Iris pigment epithelial cell (primary cell): ENCODE results near the gene SLC7A10.
"Not testable (repeated sequence)": the region's sequence is repeated elsewhere in the genome, so short reads cannot be mapped to it uniquely, and the experiment has no call there.

Experiments used
- DNase-seq: peaks from one replicate; pipeline ENCODE4 v3.0.0-alpha.2; 2011; ENCODE audit warnings: low read depth

SLC7A10 gene

DNA sequence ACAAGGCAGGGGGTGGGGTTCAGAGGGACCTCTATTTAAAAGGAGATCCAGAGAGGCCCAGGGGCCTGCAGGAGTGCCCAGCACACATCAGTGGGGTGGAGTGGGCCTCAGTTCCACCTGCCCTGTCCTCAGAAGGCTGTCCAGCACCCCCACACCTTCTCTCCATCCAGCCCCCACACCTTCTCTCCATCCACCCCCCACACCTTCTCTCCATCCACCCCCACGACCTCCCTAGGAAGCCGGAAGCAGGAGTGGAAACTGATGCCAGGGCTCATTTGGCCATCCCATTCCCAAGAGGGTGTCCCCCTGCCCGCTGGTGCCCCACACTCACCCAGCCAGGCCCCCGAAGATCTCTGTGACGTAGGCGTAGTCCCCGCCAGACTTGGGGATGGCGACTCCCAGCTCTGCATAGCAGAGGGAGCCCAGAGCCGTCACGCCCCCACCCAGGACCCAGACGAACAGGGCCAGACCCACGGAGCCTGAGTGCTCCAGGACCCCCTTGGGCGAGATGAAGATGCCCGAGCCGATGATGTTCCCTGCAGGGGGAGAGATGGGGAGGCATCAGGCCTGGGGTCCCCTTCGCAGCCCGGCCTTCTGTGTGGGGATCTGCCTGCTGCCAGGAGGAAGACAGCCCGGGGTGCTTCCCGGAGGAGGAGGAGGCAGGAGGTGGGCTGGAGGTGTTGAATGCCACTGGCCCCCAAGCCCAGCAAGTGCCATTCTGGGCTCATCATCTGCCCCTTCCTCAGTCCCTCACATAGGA is 10.0 kb downstream of the SLC7A10 start:
- DNase-seq = no peak

DNA sequence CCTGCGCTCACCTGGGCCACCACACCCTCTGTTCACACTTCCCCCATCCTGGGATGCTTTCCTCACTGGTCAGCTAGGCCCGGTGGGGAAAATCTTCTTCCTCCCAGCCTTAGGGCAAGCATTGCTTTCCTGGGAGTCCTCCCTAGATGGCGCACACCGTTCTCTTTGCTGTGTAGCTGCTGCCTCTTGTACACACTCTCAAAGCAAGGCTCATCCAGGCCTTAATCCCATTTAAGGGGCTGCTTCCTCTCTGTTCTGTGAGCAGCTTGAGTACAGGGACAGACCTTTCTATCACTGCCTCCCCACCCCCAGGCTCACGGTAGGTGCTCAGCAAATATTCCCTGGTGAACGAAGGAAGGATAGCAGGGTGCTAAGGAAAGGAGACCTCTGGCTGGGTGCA is 11.1 kb downstream of the SLC7A10 start:
- DNase-seq = peak; percentile 58

DNA sequence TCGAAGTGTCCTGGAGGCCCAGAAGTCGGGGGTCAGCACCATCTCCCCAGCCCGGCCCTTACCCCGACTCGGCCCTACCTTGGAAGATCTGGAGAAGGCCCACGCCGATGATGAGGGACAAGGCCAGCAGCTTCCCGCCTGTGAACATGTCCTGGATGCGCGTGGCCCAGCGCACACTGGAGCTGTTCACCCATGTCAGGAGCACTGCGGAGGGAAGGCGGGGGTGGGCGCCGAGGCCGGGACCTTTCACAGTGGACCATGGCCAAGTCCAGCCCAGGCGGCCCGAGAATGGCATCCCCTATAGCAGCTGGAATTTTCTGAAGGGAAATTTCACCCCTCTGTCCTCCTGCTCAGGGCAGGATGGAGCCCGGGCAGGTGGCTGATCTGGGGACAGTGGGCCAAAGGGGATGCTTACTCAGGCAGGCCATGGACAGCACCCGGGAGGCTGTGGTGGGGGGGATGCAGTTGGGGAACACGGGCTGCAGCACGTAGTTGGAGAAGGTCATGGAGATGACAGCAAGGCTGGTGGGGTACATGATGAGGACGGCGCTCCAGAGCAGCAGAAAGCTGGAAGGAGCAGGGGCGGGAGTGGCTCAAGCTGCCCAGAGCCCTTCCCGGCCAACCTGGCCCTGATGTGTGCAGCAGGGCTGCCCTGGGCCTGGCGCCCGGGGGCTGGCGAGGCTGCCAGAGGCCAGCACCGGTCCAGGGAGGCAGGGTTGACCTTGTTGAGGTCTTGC is 13.0 kb downstream of the SLC7A10 start:
- no peak for DNase-seq

DNA sequence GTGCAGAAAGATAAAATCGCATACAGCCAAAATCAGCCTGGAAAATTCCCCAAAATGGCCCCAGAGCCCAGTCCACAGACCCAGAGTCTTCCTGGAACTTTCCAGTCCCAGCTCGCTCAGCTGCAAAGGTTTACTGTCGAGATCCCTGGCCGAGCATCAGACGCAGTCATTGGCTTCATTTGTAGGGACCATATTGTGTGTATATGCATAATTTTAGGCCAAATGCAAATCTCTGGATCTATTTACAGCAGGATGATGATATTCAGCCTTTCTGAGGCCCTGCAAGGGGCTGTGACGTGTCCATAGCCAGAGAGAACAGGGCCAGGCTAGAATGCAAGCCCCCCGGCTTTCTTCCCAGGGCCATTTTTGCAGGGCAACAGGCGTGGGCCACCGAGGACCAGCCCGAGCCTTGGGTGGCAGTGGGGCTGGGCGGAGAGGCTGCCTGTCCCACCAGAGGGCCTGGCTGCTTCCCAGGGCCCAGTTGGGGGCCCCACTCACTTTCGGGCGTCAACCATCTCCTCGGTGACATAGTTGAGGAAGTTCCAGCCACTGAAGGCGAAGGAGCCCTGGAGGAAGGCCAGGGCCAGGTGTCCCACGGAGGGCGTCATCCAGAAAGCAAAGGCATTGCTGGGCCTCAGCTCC is 13.7 kb downstream of the SLC7A10 start:
- DNase-seq = no peak

DNA sequence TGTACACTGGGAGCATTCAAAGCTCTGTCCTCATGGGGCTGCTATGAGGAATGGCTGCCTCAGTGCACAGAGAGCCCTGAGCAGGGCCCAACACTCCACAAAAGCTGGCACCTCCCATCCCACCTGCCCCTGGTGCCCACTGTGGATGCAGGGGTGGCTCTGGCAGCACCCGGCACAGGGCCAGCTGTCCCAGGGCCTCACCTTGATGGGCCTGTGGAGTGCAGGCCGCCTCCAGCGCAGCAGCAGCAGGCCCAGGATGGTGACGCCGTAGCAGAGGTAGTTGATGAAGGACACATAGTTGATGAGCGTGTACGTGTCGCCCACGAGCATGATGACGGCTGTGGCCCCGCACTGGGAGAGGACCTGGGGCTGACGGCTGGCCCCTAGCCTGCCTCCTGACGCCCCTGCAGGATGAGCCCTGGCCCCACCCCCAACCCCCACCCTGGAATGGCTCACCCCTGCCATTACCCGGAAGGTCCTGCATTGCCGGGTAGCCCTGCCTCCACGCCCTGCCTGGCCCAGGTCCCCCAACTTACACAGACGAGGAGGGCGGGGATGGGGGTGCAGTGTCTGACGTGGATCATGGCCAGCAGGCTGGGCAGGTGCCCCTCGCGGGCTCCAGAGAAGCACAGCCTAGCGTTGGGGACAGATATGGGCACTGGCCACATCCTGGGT is 15.2 kb downstream of the SLC7A10 start:
- DNase-seq = no peak

DNA sequence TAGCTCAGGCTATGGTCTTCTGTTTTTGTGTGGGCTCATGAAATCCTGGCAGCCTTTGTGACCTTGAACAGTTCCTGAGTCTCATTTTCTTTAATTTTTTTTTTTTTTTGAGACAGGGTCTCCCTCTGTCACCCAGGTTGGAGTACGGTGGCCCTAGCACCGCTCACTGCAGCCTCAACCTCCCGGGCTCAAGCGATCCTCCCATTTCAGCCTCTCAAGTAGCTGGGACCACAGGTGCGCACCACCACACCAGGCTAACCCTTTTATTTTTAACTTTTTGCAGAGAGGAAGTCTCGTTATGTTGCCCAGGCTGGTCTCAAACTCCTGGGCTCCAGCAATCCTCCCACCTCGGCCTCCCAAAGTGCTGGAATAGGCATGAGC is 15.8 kb downstream of the SLC7A10 start:
- DNase-seq = not testable (repeated sequence)

DNA sequence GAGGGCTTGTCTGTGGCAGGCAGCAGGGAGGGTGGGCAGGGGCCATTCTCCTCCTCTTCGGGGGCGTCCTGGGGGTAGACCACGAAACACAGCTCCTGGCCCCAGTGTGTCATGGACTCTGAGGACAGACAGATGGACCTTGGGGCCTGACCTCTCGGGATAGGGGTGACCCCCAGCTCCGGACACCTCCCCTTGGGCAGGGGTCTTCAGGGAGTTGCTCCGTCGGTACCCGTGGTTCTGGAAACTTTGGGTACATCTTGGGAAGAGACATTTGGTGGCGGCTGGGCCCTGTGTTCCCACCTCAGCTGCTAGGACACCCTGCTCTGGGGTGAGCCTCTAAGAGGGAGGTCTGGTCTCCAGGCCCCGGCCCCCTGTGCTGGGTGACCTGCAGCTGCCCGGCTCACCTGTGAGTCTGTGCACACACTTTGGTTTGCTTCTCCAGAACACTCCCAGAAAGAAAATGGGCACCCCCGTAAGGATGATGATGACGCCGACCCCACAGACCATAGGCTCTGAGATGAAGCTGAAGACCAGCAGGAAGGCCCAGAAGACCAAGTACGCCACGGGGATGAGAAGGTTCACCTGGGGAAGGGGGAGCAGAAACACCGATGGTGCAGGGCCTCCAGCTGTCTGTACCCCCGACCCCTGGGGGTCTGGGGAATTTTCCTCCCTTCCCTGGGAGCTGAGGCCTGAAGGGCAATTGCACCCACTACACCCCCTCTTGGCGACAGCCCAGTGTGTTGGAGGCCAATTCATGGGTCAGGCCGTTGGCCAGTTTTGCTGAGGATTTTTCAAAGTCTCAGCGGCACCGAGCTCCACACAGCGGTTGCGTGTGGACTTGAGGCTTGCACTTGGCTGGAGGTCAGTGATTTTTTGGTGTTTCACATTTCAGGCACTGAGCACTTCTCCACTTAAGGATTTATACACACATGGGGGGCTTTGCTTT is 16.5 kb downstream of the SLC7A10 start:
- DNase-seq = no peak

DNA sequence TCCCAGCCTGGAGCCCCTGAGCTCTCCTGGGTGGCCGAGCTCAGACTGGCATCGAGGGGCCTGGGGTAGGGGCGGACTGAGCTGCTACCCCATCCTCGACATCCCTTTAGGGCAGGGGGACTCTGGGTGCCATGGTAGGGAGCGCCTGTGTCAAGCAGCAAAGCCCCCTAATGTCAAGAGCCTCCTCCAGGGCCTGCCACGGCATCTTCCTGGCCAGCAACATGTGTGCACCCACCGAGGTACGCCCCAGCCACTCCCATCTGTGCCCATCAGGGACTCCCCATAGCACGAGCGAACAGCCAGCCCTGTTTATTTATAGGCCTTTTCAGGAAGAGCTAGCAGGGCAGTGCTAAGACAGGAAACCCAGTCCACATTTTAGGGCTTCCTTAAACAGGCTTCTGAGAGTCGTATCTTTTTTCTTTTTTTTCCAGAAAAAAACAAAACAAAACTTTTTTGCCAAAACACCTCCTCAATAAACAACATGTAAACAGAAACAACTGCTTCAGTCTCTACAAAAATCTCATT is 17.2 kb downstream of the SLC7A10 start:
- no peak for DNase-seq

DNA sequence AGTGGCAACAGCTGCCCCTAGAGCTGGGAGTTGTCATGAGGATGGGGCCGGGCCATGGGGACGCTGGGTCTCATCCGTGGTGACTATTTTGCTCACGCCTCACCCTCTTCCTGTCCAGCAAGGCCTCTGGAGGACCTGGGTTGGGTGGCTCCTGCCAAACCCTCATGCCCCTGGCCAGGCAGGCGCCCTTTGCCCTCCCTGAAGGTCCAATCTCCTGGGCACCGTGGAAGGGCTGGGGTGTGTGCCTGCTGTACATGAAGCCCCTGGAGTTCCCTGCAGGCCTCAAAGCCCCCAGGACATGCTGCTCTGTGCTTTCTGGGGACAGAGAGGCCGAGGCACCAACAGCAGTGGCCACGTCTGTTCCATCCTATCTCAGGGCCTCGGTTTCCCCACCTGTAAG is 17.7 kb downstream of the SLC7A10 start:
- no peak for DNase-seq

DNA sequence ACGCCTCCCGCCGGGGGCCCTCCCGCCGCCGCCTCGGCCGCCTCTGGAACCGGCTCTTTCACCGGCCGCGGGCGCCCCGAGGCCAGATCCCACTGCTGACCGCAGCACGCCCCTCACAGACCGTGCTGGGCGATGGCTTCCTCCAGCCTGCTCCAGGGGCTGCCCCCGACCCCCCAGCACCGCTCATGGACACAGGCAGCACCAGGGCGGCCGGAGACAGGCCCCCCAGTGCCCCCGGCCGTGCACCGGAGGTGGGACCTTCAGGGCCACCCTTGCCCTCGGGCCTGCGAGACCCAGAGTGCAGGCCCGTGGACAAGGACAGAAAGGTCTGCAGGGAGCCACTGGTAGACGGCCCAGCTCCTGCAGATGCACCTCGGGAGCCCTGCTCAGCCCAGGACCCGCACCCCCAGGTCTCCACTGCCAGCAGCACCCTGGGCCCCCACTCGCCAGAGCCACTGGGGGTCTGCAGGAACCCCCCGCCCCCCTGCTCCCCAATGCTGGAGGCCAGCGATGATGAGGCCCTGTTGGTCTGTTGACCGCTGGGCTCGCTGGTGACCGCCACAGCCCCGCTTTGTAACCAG is 18.5 kb downstream of the SLC7A10 start:
- DNase-seq = no peak

DNA sequence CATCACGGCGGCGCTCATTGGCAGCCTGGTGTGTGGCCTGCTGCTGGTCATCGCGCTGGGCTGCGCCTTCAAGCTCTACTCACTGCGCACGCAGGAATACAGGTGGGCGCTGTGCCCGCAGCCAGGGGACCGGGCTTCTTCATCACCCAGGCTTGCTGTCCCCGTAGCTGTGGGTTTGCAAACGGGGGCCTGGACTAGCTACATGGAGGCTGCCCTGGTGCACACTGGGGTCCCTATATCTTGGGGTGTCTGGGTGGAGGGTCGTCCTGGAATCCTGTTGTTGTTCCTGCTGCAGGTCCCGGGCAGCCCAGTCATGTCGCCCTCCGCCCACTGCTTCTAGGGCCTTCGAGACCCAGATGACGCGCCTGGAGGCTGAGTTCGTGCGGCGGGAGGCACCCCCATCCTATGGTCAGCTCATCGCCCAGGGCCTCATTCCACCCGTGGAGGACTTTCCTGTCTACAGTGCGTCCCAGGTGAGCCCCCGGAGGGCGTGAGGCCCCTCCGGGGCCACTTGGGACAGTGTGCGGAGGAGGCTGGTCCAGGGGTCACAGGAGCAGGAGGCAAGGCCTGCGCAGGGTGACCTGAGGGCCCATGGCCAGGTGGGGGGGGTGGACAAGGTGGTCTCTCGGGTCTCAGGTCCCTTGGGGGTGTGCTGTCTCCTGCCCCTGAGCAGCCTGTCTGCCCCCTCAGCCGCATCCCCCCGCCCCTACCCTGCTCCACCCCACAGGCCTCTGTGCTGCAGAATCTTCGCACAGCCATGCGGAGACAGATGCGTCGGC is 19.2 kb downstream of the SLC7A10 start:
- no peak for DNase-seq

DNA sequence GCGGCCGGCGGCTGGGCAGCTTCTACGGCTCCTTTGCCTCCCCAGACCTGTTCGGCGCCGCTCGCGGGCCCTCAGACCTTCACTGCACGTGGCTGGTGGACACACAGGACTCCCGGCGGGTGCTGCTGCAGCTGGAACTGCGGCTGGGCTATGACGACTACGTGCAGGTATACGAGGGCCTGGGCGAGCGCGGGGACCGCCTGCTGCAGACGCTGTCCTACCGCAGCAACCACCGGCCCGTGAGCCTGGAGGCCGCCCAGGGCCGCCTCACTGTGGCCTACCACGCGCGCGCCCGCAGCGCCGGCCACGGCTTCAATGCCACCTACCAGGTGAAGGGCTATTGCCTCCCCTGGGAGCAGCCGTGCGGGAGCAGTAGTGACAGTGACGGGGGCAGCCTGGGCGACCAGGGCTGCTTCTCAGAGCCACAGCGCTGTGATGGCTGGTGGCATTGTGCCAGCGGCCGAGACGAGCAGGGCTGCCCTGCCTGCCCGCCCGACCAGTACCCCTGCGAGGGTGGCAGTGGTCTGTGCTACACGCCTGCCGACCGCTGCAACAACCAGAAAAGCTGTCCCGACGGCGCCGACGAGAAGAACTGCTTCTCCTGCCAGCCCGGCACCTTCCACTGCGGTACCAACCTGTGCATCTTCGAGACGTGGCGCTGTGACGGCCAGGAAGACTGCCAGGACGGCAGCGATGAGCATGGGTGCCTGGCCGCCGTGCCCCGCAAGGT is 20.0 kb downstream of the SLC7A10 start:
- DNase-seq = no peak

DNA sequence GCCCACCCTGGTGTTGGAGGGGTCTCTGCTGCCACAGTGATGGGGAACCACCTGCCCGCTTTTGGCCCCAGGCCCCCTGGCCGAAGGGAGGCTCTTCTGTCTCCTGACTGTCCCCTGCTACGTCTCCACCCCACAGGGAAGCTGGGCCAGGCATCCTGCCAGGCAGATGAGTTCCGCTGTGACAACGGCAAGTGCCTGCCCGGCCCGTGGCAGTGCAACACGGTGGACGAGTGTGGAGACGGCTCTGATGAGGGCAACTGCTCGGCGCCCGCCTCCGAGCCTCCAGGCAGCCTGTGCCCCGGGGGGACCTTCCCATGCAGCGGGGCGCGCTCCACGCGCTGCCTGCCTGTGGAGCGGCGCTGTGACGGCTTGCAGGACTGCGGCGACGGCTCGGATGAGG is 20.5 kb downstream of the SLC7A10 start:
- DNase-seq = no peak

DNA sequence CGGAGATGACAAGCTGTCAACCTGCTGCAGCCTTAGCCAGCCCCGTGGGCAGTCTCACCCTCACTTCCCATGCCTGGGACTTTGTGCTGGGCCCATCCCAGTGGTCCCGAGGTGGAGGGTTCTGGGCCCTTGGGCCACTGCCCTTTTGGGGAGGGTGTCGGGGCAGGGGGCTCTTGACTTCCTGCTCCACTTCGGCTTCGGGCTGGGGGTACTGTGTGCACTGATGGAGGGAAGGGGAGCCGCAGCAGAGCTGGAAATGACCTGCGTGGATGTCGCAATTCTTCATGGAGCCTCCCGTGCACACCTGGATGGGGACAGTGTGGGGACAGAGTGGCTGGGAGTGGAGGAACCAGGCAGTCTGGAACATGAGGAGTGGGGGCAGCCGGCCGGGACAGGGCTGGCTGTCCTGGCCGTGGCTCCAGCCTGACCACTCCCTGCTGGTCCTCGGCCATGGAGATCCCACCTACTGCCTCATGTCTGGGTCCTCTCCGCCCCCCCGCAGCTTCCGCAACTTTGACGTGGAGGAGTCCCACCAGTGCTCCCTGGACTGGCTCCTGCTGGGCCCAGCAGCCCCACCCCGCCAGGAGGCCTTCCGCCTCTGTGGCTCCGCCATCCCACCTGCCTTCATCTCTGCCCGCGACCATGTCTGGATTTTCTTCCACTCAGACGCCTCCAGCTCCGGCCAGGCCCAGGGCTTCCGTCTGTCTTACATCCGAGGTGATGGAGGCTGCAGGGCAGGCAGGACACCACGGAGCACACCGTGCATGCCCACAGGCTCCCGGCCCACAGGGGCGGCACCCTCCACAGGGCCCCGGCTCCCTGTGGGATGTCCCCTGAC is 21.3 kb downstream of the SLC7A10 start:
- DNase-seq = no peak

DNA sequence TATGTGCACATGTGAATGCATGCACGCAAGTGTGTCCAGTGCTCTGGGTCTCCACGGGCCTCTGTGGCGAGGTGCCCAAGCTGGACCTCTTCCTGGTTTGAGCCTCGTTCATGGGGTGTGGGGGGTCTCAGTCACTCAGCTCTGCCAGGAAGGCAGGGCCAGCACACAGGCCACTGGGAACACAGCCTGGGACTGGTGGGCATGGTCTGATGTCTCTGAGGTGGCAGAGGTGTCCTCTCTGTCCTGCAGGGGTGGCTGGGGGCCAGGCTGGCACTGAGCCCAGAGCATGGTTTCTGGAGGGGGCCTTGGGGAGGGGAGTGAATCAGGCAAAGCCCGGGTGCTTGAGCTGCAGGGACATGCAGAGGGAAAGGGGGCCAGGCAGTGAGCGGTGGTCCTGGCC is 22.1 kb downstream of the SLC7A10 start:
- DNase-seq = no peak

DNA sequence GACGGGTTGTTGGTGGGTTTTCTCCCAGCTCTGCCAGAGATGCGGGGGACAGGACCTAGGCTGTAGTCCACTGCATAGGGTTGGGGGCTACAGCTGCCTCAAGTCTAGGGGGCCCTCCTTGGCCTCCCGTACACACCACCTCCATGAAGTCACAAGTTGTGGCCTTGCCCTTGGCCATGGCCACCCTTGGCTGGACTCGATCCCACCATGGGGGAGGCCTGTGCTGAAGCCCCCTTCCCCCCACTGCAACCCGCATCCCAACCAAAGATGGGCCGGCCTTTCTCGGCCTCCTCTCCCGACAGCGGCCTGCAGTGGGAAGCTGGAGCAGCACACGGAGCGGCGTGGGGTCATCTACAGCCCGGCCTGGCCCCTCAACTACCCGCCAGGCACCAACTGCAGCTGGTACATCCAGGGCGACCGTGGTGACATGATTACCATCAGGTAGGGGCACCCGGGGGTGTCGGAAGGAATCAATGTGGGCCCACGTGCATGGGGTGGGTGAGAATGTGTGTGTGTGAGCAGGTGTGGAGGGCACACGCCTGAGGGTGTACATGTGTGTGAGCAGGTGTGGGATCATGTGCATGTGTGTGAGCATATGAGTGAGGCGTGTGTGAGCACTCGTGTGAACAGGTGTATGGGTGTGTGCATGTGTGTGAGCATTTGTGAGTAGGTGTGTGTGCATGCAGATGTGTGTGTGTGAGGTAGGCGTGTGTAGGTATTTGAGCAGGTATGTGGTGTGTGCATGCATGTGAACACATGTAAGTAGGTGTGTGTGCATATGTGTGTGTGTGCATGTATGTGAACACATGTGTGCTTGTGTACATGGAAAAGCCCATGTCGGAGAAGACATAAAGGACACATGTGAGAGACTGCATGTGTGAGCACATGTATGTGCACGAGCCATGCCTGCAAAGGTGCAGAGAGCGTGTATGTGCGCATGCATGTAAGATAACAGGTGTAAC is 22.8 kb downstream of the SLC7A10 start:
- DNase-seq = no peak

DNA sequence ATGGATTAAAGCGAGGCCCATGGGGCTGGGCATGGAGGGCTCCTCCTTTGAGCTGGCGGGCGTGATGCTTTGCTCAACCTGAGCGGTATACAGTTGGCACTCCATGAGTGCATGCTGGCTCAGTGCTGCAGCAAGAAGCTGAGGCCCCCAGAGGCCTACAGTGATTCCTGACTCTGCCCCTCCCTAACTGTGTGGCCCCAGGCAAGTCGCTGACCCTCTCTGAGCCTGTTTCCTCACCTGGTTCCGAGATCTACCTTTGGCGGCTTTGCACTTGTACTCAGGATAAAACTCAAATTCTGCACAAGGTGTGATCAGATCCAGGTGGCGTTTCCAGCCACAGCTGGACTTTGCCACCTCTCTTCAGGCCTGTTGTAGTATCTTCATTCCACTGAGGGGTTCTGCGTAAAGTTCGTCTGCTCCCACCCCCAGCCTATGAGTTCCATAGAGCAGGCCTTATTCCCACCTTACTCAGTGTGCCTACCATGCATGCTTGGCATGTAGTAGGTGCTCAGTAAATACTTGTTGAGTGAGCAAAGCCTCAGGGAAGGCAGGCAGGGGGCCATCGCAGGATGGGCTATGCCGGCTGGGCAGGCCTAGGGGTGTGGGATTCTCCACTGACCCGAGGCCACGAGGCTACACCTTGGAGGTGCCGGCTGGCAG is 23.6 kb downstream of the SLC7A10 start:
- no peak for DNase-seq
